Lung (tissue), 12 donors: ENCODE measurements around the gene SLC7A9. TPM values are rescaled to one million over a fixed set of nuclear protein-coding genes. Genes with fewer than 3 reads are reported as not detected.

ENCODE experiments used
- ATAC-seq: fragments of 200-7000 bp; cut with Tn5 transposase; one replicate; pipeline ENCODE4 v1.9.1; 2020; ENCODE audit warnings: moderate number of reproducible peaks; ENCODE audit not compliant: insufficient read depth, low FRiP score
- DNase-seq, 3 donors: peaks; one replicate each; pipeline ENCODE4 v3.0.0-alpha.2; 2013 to 2017
- H3K27ac ChIP-seq, 2 donors: one replicate each; pipeline ENCODE4 v1.5.1; 2013; ENCODE audit warnings: mild to moderate bottlenecking in 2 of 2, moderate library complexity in 2 of 2, control low read depth in 1 of 2, inconsistent platforms in 1 of 2, low read depth in 1 of 2, low read length in 1 of 2
- H3K27me3 ChIP-seq, 3 donors: one replicate each; pipeline ENCODE4 v1.5.1; 2013; ENCODE audit warnings: low read length in 2 of 3; ENCODE audit not compliant: control insufficient read depth in 3 of 3, insufficient read depth in 3 of 3
- H3K36me3 ChIP-seq, 4 donors: one replicate each; pipeline ENCODE4 v1.5.1; 2013; ENCODE audit warnings: low read length in 4 of 4, mild to moderate bottlenecking in 1 of 4, moderate library complexity in 1 of 4; ENCODE audit not compliant: control insufficient read depth in 4 of 4, insufficient read depth in 4 of 4
- H3K4me1 ChIP-seq, 5 donors: one replicate each; pipeline ENCODE4 v1.5.1; 2013; ENCODE audit warnings: low read length in 5 of 5, mild to moderate bottlenecking in 2 of 5, moderate library complexity in 1 of 5; ENCODE audit not compliant: control insufficient read depth in 5 of 5, insufficient read depth in 5 of 5
- H3K4me3 ChIP-seq: one replicate; pipeline ENCODE4 v1.5.1; 2013; ENCODE audit warnings: mild to moderate bottlenecking, control low read depth, moderate library complexity
- H3K9ac ChIP-seq, 2 donors: one replicate each; pipeline ENCODE4 v1.5.1; 2013; ENCODE audit warnings: low read length in 2 of 2, control low read depth in 1 of 2; ENCODE audit not compliant: insufficient read depth in 1 of 2
- H3K9me3 ChIP-seq, 4 donors: one replicate each; pipeline ENCODE4 v1.5.1; 2013; ENCODE audit warnings: low read length in 3 of 4, mild to moderate bottlenecking in 1 of 4, moderate library complexity in 1 of 4; ENCODE audit not compliant: control insufficient read depth in 4 of 4, insufficient read depth in 3 of 4
- CTCF ChIP-seq: IDR thresholded peaks from 2 replicates; pipeline ENCODE4 v1.5.1; 2012; ENCODE audit warnings: mild to moderate bottlenecking; ENCODE audit errors: control extremely low read depth, extremely low read depth
- WGBS, 2 donors: extraction: QIAGEN DNeasy Blood & Tissue Kit; methylation state at CpG; one replicate each; pipeline ENCODE4 v1.1.7; 2013; 5-methylcytosine and 5-hydroxymethylcytosine counted together
- polyA plus RNA-seq, 2 donors: library from polyadenylated mRNA; stranded (reverse); fragments of 200-250 nt; gene quantifications; one replicate each; pipeline ENCODE4 v1.2.1, GENCODE V29; 2013
- total RNA-seq, 2 donors: library from RNA; depleted of rRNA in 1 of 2; stranded (reverse); fragments of >200 nt in 1 of 2; gene quantifications; one replicate each; pipeline ENCODE4 v1.2.1, GENCODE V29; 2014 to 2021
- donor health status: control.
- donor health status: control.
- donor health status: Bipolar disorder and iron deficiency.
- donor health status: healthy.
- donor health status: DM: yes; HTN: yes; CAD: no.

Gene SLC7A9
- total and polyA plus RNA-seq, 4 donors = 0.06 to 0.37 (median 0.28) TPM

- Histone ChIP-seq H3K4me1 (peaks cover 0 to 3% (median 0%) of the 10 kb centered on the region in 5 donors), H3K36me3 (no peaks in the 10 kb centered on the region), H3K27me3 (no peaks in the 10 kb centered on the region), H3K9ac (no peak overlapping the region), H3K4me3 (no peak overlapping the region), H3K9me3 (no peaks in the 10 kb centered on the region), H3K27ac (no peak overlapping the region)
- 55 to 58% methylated on average over 14 to 15 of the region's 15 CpGs for WGBS, 2 donors
- ATAC-seq (no peak), DNase-seq (no peak)
- TF ChIP-seq CTCF = no peak
These were observed 55.6 kb downstream of the SLC7A9 start for GRCh38 chr19:32813862-32814425.

GRCh38 chr19:32812571-32812970 lies 57.0 kb downstream of the SLC7A9 start:
- Histone ChIP-seq H3K36me3 (no peaks in the 10 kb centered on the region), H3K9me3 (no peaks in the 10 kb centered on the region), H3K4me1 (peaks cover 0 to 3% (median 0%) of the 10 kb centered on the region in 5 donors), H3K27ac (no peak overlapping the region), H3K4me3 (no peak overlapping the region), H3K27me3 (no peaks in the 10 kb centered on the region), H3K9ac (no peak overlapping the region)
- WGBS, 2 donors = 82 to 90% methylated on average over 3 of the region's 3 CpGs
- DNase-seq (no peak), ATAC-seq (no peak)
- TF ChIP-seq CTCF = no peak

GRCh38 chr19:32812036-32812435 lies 57.5 kb downstream of the SLC7A9 start:
- Histone ChIP-seq H3K4me3 (no peak overlapping the region), H3K4me1 (no peaks in the 10 kb centered on the region), H3K27me3 (no peaks in the 10 kb centered on the region), H3K9ac (no peak overlapping the region), H3K27ac (no peak overlapping the region), H3K36me3 (no peaks in the 10 kb centered on the region), H3K9me3 (no peaks in the 10 kb centered on the region)
- no peak for ATAC-seq
- TF ChIP-seq CTCF = no peak
- WGBS, 2 donors = 83 to 88% methylated on average over 10 of the region's 10 CpGs
- no peak for DNase-seq

GRCh38 chr19:32811151-32811550 lies 58.4 kb downstream of the SLC7A9 start:
- ATAC-seq (no peak), DNase-seq (no peak)
- H3K4me3 ChIP-seq = no peak overlapping the region
- H3K27me3 ChIP-seq = no peaks in the 10 kb centered on the region
- H3K36me3 ChIP-seq = no peaks in the 10 kb centered on the region
- H3K4me1 ChIP-seq = no peaks in the 10 kb centered on the region
- H3K9me3 ChIP-seq = no peaks in the 10 kb centered on the region
- no peak overlapping the region for H3K9ac ChIP-seq
- no peak overlapping the region for H3K27ac ChIP-seq
- WGBS, 2 donors = 87 to 91% methylated on average over 11 of the region's 11 CpGs
- TF ChIP-seq CTCF = no peak
